GM12878 (cell line): ENCODE measurements around the gene FILIP1L.

ENCODE experiments used
- CEBPB ChIP-seq, 2 experiments: fragments of 150-350 bp in 1 of 2; IDR thresholded peaks; 2 replicates each; pipeline ENCODE4 v1.6.1; 2012 to 2014; ENCODE audit warnings: low read depth in 2 of 2, low read length in 2 of 2, borderline replicate concordance in 1 of 2, inconsistent platforms in 1 of 2
- E2F4 ChIP-seq: IDR thresholded peaks from 2 replicates; pipeline ENCODE4 v1.6.1; 2012; ENCODE audit warnings: low read depth, low read length, improper control_type of control experiment
- EP300 ChIP-seq, 2 experiments: fragments of 150-350 bp in 1 of 2; IDR thresholded peaks; 2 replicates each; pipeline ENCODE4 v1.6.1; 2011 to 2012; ENCODE audit warnings: low read depth in 2 of 2, low read length in 2 of 2, borderline replicate concordance in 1 of 2, improper control_type of control experiment in 1 of 2, inconsistent platforms in 1 of 2; ENCODE audit not compliant: control insufficient read depth in 1 of 2
- JUND ChIP-seq: IDR thresholded peaks from 2 replicates; pipeline ENCODE4 v1.6.1; 2012; ENCODE audit warnings: low read depth, mild to moderate bottlenecking, low read length, improper control_type of control experiment, moderate library complexity
- MXI1 ChIP-seq: fragments of 150-350 bp; IDR thresholded peaks from 2 replicates; pipeline ENCODE4 v1.6.1; 2011; ENCODE audit warnings: low read depth, mild to moderate bottlenecking, inconsistent platforms, low read length, improper control_type of control experiment
- NKRF ChIP-seq: fragments of 450-650 bp; conservative IDR thresholded peaks from 2 replicates; pipeline ENCODE4 v1.6.1; 2017; ENCODE audit warnings: mild to moderate bottlenecking, moderate library complexity
- POU2F2 ChIP-seq: IDR thresholded peaks from 3 replicates; pipeline ENCODE4 v1.6.1; 2011; ENCODE audit warnings: low read depth, mild to moderate bottlenecking, low read length, borderline replicate concordance
- RBBP5 ChIP-seq: fragments of 200-600 bp; sonication (generic); conservative IDR thresholded peaks from 2 replicates; pipeline ENCODE4 v1.6.1; 2016
- REST ChIP-seq: IDR thresholded peaks from 2 replicates; pipeline ENCODE4 v1.6.1; 2012; ENCODE audit warnings: mild to moderate bottlenecking, low read depth, low read length
- SMAD1 ChIP-seq: fragments of 450-650 bp; IDR thresholded peaks from 2 replicates; pipeline ENCODE4 v1.6.1; 2018; ENCODE audit warnings: mild to moderate bottlenecking, low read depth; ENCODE audit not compliant: partially characterized antibody
- ZBED1 ChIP-seq: IDR thresholded peaks from 2 replicates; pipeline ENCODE4 v1.6.1; 2016; ENCODE audit warnings: borderline replicate concordance
- ZNF217 ChIP-seq: fragments of 450-650 bp; IDR thresholded peaks from 2 replicates; pipeline ENCODE4 v1.6.1; 2017; ENCODE audit warnings: antibody characterized with exemption, mild to moderate bottlenecking
- TF ChIP-seq, protein P1 (sequence below), 3 experiments: IDR thresholded peaks in 2 of 3; conservative IDR thresholded peaks in 1 of 3; 2 replicates each; pipeline ENCODE4 v1.5.1; 2011; ENCODE audit warnings: low read depth in 3 of 3, low read length in 3 of 3, mild to moderate bottlenecking in 3 of 3, control low read depth in 2 of 3, moderate library complexity in 2 of 3, inconsistent platforms in 1 of 3, mixed read lengths in 1 of 3; ENCODE audit not compliant: control insufficient read depth in 2 of 3, insufficient read depth in 1 of 3; ENCODE audit errors: extremely low read depth in 1 of 3
- TF ChIP-seq, protein P2 (sequence below): IDR thresholded peaks from 2 replicates; pipeline ENCODE4 v1.6.1; 2011; ENCODE audit warnings: low read depth, mild to moderate bottlenecking, low read length, moderate library complexity, borderline replicate concordance; ENCODE audit errors: extremely low read depth

DNA sequence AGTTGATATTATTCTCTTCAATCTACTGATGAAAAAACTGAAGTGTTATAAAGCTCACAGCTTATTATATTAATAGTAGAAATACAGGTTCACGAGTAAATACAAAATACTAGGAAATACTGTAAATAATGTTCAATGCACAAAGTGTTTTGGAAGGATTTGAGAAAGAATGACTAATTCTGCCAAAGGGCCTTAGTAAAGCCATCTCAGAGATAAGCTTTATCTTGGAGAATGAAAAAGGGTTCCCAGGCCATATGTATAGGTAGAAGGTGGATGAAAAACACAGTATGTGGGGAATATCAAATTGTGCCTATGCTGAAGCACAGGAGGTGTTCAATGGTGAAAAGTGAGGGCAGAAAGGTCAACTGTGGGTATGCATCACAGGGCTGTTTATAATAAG is 173.1 kb downstream of the FILIP1L start:
- no peak for TF ChIP-seq ZBED1
- no peak for TF ChIP-seq MXI1
- TF ChIP-seq, protein P1, sequence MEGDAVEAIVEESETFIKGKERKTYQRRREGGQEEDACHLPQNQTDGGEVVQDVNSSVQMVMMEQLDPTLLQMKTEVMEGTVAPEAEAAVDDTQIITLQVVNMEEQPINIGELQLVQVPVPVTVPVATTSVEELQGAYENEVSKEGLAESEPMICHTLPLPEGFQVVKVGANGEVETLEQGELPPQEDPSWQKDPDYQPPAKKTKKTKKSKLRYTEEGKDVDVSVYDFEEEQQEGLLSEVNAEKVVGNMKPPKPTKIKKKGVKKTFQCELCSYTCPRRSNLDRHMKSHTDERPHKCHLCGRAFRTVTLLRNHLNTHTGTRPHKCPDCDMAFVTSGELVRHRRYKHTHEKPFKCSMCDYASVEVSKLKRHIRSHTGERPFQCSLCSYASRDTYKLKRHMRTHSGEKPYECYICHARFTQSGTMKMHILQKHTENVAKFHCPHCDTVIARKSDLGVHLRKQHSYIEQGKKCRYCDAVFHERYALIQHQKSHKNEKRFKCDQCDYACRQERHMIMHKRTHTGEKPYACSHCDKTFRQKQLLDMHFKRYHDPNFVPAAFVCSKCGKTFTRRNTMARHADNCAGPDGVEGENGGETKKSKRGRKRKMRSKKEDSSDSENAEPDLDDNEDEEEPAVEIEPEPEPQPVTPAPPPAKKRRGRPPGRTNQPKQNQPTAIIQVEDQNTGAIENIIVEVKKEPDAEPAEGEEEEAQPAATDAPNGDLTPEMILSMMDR (IDR thresholded peaks at IDR 0.05 in 2 of 3, conservative IDR thresholded peaks at IDR 0.05 in 1 of 3; ENCODE audit: control insufficient read depth in 2 of 3, extremely low read depth in 1 of 3, insufficient read depth in 1 of 3, low read depth in 3 of 3, low read length in 3 of 3), result no peak
- TF ChIP-seq EP300 (IDR thresholded peaks at IDR 0.05; ENCODE audit: borderline replicate concordance in 1 of 2, control insufficient read depth in 1 of 2, low read depth in 2 of 2, low read length in 2 of 2), result no peak
- TF ChIP-seq E2F4, result no peak
- no peak for TF ChIP-seq POU2F2
- TF ChIP-seq NKRF, result no peak
- TF ChIP-seq JUND, result no peak
- no peak for TF ChIP-seq REST
- TF ChIP-seq SMAD1, result no peak
- no peak for TF ChIP-seq ZNF217
- no peak for TF ChIP-seq RBBP5
- TF ChIP-seq, protein P2, sequence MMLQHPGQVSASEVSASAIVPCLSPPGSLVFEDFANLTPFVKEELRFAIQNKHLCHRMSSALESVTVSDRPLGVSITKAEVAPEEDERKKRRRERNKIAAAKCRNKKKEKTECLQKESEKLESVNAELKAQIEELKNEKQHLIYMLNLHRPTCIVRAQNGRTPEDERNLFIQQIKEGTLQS, result no peak
- no peak for TF ChIP-seq CEBPB (IDR thresholded peaks at IDR 0.05; ENCODE audit: borderline replicate concordance in 1 of 2, low read depth in 2 of 2, low read length in 2 of 2)
